HL-60 (cell line): ENCODE data around the gene PCDH15.

ENCODE experiments used
- CTCF ChIP-seq: IDR thresholded peaks from one replicate; pipeline ENCODE4 v1.5.1; 2011; ENCODE audit warnings: low read length, control low read depth, inconsistent platforms; ENCODE audit not compliant: insufficient read depth
- GABPA ChIP-seq: IDR thresholded peaks from 2 replicates; pipeline ENCODE4 v1.6.1; 2012; ENCODE audit warnings: low read depth
- POLR2AphosphoS5 ChIP-seq: IDR thresholded peaks from 2 replicates; pipeline ENCODE4 v1.6.1; 2012; ENCODE audit warnings: low read depth
- REST ChIP-seq: IDR thresholded peaks from 2 replicates; pipeline ENCODE4 v1.6.1; 2012; ENCODE audit warnings: low read depth; ENCODE audit not compliant: insufficient replicate concordance

- no peak for TF ChIP-seq CTCF
- TF ChIP-seq POLR2AphosphoS5, result no peak
- no peak for TF ChIP-seq GABPA
- no peak for TF ChIP-seq REST
Observed at GRCh38 chr10:54667136-54667535, 133.9 kb downstream of the PCDH15 start.
